DND-41 (cell line): ENCODE measurements around the gene CEP170B.

Experiments
- ATAC-seq: fragments of 200-7000 bp; cut with Tn5 transposase; 3 replicates; pipeline ENCODE4 v1.9.1; 2021; ENCODE audit warnings: low read depth; ENCODE audit not compliant: insufficient read depth
- DNase-seq: peaks from one replicate; pipeline ENCODE4 v3.0.0-alpha.2; 2020
- H2AFZ ChIP-seq: 2 replicates; pipeline ENCODE4 v1.6.0; 2012; ENCODE audit warnings: low read depth, low read length
- H3K27ac ChIP-seq: 2 replicates; pipeline ENCODE4 v1.5.1; 2012; ENCODE audit warnings: low read length, inconsistent platforms
- H3K27me3 ChIP-seq: fragments of 200-600 bp; sonication (generic); 2 replicates; pipeline ENCODE4 v1.6.0; 2012; ENCODE audit warnings: low read length, mild to moderate bottlenecking, inconsistent platforms; ENCODE audit not compliant: insufficient read depth, poor library complexity
- H3K36me3 ChIP-seq: 2 replicates; pipeline ENCODE4 v1.5.1; 2012; ENCODE audit warnings: low read length, inconsistent platforms; ENCODE audit not compliant: insufficient read depth
- H3K4me1 ChIP-seq: 2 replicates; pipeline ENCODE4 v1.5.1; 2012; ENCODE audit warnings: mild to moderate bottlenecking, low read length; ENCODE audit not compliant: insufficient read depth
- H3K4me2 ChIP-seq: 2 replicates; pipeline ENCODE4 v1.6.0; 2012; ENCODE audit warnings: mild to moderate bottlenecking, moderate library complexity, low read length, inconsistent platforms; ENCODE audit not compliant: insufficient read depth
- H3K4me3 ChIP-seq, 2 experiments: fragments of 200-600 bp in 1 of 2; shearing (Covaris generic) in 1 of 2; 2 replicates each; pipeline ENCODE4 v1.5.1; 2012 to 2016; ENCODE audit warnings: inconsistent platforms in 2 of 2, low read length in 2 of 2, mild to moderate bottlenecking in 2 of 2, low read depth in 1 of 2, moderate library complexity in 1 of 2
- H3K79me2 ChIP-seq: 2 replicates; pipeline ENCODE4 v1.6.0; 2012; ENCODE audit warnings: low read length, inconsistent platforms; ENCODE audit not compliant: insufficient read depth
- H3K9ac ChIP-seq: 2 replicates; pipeline ENCODE4 v1.6.0; 2012; ENCODE audit warnings: low read depth, mild to moderate bottlenecking, inconsistent platforms, low read length, moderate library complexity
- H3K9me3 ChIP-seq: 2 replicates; pipeline ENCODE4 v1.5.1; 2012; ENCODE audit warnings: low read length, moderate library complexity, mild to moderate bottlenecking, inconsistent platforms; ENCODE audit not compliant: insufficient read depth, severe bottlenecking
- H4K20me1 ChIP-seq: 2 replicates; pipeline ENCODE4 v1.6.0; 2012; ENCODE audit warnings: low read length; ENCODE audit not compliant: insufficient read depth
- EZH2 ChIP-seq: IDR thresholded peaks from 3 replicates; pipeline ENCODE4 v1.6.1; 2012; ENCODE audit warnings: borderline replicate concordance, low read depth, mild to moderate bottlenecking, moderate library complexity, low read length, inconsistent platforms; ENCODE audit not compliant: severe bottlenecking
- TF ChIP-seq, protein P1 (sequence below): IDR thresholded peaks from 2 replicates; pipeline ENCODE4 v1.5.1; 2012; ENCODE audit warnings: borderline replicate concordance, low read length, moderate library complexity, mild to moderate bottlenecking; ENCODE audit not compliant: poor library complexity, severe bottlenecking; ENCODE audit errors: extremely low read depth

The CEP170B gene

DNA sequence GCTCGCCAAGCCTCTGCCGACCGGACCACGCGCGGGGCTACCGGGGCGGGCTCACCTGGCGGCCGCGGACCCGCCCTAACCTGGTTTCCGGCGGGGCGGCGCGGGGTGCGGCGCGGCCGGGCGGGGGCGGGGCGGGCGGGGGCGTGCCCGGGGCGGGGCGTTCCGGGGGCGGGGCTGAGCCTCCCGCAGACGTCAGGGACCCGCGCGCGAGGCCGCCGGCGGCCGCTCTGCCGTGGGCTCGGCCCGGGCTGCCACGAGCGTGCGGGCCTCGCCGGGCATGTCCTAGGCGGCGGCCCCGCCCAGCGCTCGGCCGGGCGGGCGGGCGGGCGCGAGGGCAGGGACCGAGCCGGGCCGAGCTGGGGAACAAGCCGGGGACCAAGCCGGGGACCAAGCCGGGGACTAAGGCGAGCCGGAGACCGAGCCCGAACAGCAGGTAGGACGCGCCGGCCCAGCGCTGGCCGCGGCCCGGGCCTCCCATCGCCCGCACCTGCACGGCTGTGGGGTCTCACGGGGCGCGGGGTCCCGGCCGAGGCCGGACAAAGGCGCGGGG is at the start of gene CEP170B:
CEP170B (plus strand) TSS at position 188 of the 550 bp plus-strand sequence. CDS start 3,183 bp downstream, outside the sequence.
- Histone ChIP-seq H3K9ac (no peak within 1 kb of the TSS), H2AFZ (no peak within 1 kb of the TSS), H3K4me1 (no peaks in the 10 kb centered on the region), H4K20me1 (peaks cover 6% of the 10 kb centered on the region; the same call in 1 of the 2 replicates), H3K79me2 (no peaks in the 10 kb centered on the region), H3K27ac (no peak within 1 kb of the TSS), H3K36me3 (no peaks in the 10 kb centered on the region), H3K4me2 (no peak within 1 kb of the TSS), H3K9me3 (no peaks in the 10 kb centered on the region), H3K27me3 (no peaks in the 10 kb centered on the region), H3K4me3 (no peak within 1 kb of the TSS)
- TF ChIP-seq, protein P1, sequence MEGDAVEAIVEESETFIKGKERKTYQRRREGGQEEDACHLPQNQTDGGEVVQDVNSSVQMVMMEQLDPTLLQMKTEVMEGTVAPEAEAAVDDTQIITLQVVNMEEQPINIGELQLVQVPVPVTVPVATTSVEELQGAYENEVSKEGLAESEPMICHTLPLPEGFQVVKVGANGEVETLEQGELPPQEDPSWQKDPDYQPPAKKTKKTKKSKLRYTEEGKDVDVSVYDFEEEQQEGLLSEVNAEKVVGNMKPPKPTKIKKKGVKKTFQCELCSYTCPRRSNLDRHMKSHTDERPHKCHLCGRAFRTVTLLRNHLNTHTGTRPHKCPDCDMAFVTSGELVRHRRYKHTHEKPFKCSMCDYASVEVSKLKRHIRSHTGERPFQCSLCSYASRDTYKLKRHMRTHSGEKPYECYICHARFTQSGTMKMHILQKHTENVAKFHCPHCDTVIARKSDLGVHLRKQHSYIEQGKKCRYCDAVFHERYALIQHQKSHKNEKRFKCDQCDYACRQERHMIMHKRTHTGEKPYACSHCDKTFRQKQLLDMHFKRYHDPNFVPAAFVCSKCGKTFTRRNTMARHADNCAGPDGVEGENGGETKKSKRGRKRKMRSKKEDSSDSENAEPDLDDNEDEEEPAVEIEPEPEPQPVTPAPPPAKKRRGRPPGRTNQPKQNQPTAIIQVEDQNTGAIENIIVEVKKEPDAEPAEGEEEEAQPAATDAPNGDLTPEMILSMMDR: no peak
- no peak for TF ChIP-seq EZH2
- DNase-seq (no peak), ATAC-seq (no peak)

DNA sequence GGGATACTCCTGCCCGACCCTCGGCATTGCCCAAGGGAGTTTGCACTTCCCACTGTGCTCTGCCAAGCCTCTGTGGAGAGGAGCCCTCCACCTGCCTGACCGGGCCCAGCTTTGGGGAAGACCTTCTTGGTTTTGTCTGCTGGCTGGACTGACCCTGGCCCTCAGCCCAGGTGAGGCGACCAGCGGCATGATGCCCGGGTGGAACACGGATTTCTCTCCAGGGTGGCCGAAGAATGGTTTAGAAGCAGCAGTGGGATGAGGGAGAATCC is 48.5 kb upstream of the CEP170B start:
- peak overlapping the region; percentile 87 to 99 for H3K4me3 ChIP-seq
- H2AFZ ChIP-seq: peak overlapping the region; percentile 100
- no peak for TF ChIP-seq EZH2
- TF ChIP-seq, protein P1: no peak
- H3K27me3 ChIP-seq: no peaks in the 10 kb centered on the region
- peaks cover 2% of the 10 kb centered on the region for H3K9me3 ChIP-seq
- H3K79me2 ChIP-seq: peaks cover 36% of the 10 kb centered on the region
- H3K4me1 ChIP-seq: peaks cover 29% of the 10 kb centered on the region
- H3K27ac ChIP-seq: peak overlapping the region; percentile 100
- H3K9ac ChIP-seq: peak overlapping the region; percentile 100
- H4K20me1 ChIP-seq: no peaks in the 10 kb centered on the region
- DNase-seq (no peak), ATAC-seq (no peak)
- H3K4me2 ChIP-seq: peak overlapping the region; percentile 98
- peaks cover 11% of the 10 kb centered on the region for H3K36me3 ChIP-seq

- peaks cover 36% of the 10 kb centered on the region for H3K79me2 ChIP-seq
- no peak overlapping the region for H2AFZ ChIP-seq
- ATAC-seq (no peak), DNase-seq (no peak)
- H4K20me1 ChIP-seq: no peaks in the 10 kb centered on the region
- peaks cover 29% of the 10 kb centered on the region for H3K4me1 ChIP-seq
- H3K4me3 ChIP-seq: no peak overlapping the region
- H3K9me3 ChIP-seq: peaks cover 2% of the 10 kb centered on the region
- peaks cover 11% of the 10 kb centered on the region for H3K36me3 ChIP-seq
- no peak for TF ChIP-seq EZH2
- TF ChIP-seq, protein P1: no peak
- H3K27me3 ChIP-seq: no peaks in the 10 kb centered on the region
- H3K9ac ChIP-seq: no peak overlapping the region
- H3K27ac ChIP-seq: no peak overlapping the region
- H3K4me2 ChIP-seq: peak overlapping the region; percentile 98; the same call in 1 of the 2 replicates
Measured at GRCh38 chr14:104817930-104818713, 46.9 kb upstream of the CEP170B start.
